H1 (cell line): Measurements from ENCODE around the gene ZRANB1. TPM values are rescaled to one million over a fixed set of nuclear protein-coding genes. Genes with fewer than 3 reads are reported as not detected.
A peak's percentile ranks its signal among the peaks of the same experiment; 100 is the strongest.

Experiments
- CTCF ChIA-PET: fragments of 300-600 bp; sonication (Branson Sonifier 250); formaldehyde crosslinking; loops from one replicate; lab custom pipeline; 2021; ENCODE audit not compliant: partially characterized antibody; lab: Charles Lee
- POLR2A ChIA-PET: fragments of 300-600 bp; sonication (Branson Sonifier 250); formaldehyde crosslinking; loops from one replicate; lab custom pipeline; 2021; ENCODE audit warnings: inconsistent platforms; ENCODE audit not compliant: partially characterized antibody; lab: Charles Lee
- DNase-seq, 2 experiments: peaks; one replicate each; pipeline versions ENCODE4 v3.0.0 to v3.0.0-alpha.2; 2010 to 2022; ENCODE audit warnings: low spot score in 2 of 2, low read depth in 1 of 2, mixed read lengths in 1 of 2
- FAIRE-seq: peaks from 2 replicates; lab custom pipeline; 2011; peaks lifted over from hg19 to GRCh38; lab: Jason Lieb, UNC
- H2AFZ ChIP-seq: 2 replicates; pipeline ENCODE4 v1.8.1; 2012; ENCODE audit warnings: low read length, inconsistent platforms
- H2AK5ac ChIP-seq: 2 replicates; pipeline ENCODE4 v1.6.1; 2013; ENCODE audit warnings: low read depth, low read length
- H2BK120ac ChIP-seq: replicated peaks from 2 replicates; pipeline ENCODE3; 2013; ENCODE audit warnings: low read depth, low read length, inconsistent platforms
- H2BK12ac ChIP-seq: 2 replicates; pipeline ENCODE4 v1.6.1; 2013; ENCODE audit warnings: low read depth, low read length
- H2BK15ac ChIP-seq: 2 replicates; pipeline ENCODE4 v1.6.1; 2013; ENCODE audit warnings: low read length
- H2BK20ac ChIP-seq: 2 replicates; pipeline ENCODE4 v1.6.1; 2013; ENCODE audit warnings: low read length
- H2BK5ac ChIP-seq: 2 replicates; pipeline ENCODE4 v1.6.1; 2013; ENCODE audit warnings: low read depth, low read length
- H3K14ac ChIP-seq: 2 replicates; pipeline ENCODE4 v1.6.1; 2013; ENCODE audit warnings: inconsistent platforms; ENCODE audit not compliant: insufficient read length
- H3K18ac ChIP-seq: 2 replicates; pipeline ENCODE4 v1.6.1; 2013; ENCODE audit warnings: low read length; ENCODE audit errors: extremely low read depth
- H3K23ac ChIP-seq: 2 replicates; pipeline ENCODE4 v1.6.1; 2013; ENCODE audit warnings: inconsistent platforms; ENCODE audit not compliant: insufficient read length
- H3K23me2 ChIP-seq: 2 replicates; pipeline ENCODE4 v1.6.1; 2013; ENCODE audit warnings: low read depth, low read length
- H3K27ac ChIP-seq: 2 replicates; pipeline ENCODE4 v1.6.1; 2011; ENCODE audit warnings: low read depth, low read length, inconsistent platforms
- H3K27me3 ChIP-seq, 4 experiments: replicated peaks in 1 of 4; 1 replicate in 1 of 4; 2 replicates in 3 of 4; pipeline versions ENCODE4 v1.6.1 to v1.8.1; 2011 to 2013; ENCODE audit warnings: low read length in 3 of 4, mild to moderate bottlenecking in 3 of 4, inconsistent platforms in 2 of 4, mixed read lengths in 2 of 4, moderate library complexity in 1 of 4; ENCODE audit not compliant: control insufficient read depth in 3 of 4, insufficient read depth in 3 of 4; ENCODE audit errors: extremely low read depth in 1 of 4
- H3K36me3 ChIP-seq, 4 experiments: 2 replicates each; pipeline versions ENCODE4 v1.6.1 to v1.8.1; 2011 to 2013; ENCODE audit warnings: mild to moderate bottlenecking in 4 of 4, low read length in 3 of 4, moderate library complexity in 2 of 4, control low read depth in 1 of 4, inconsistent platforms in 1 of 4; ENCODE audit not compliant: insufficient read depth in 4 of 4, control insufficient read depth in 2 of 4
- H3K4ac ChIP-seq: replicated peaks from 2 replicates; pipeline ENCODE3; 2013; ENCODE audit warnings: low read length, low read depth, mixed read lengths, inconsistent platforms; ENCODE audit not compliant: insufficient read length
- H3K4me1 ChIP-seq, 4 experiments: replicated peaks in 1 of 4; 1 replicate in 1 of 4; 2 replicates in 3 of 4; pipeline versions ENCODE4 v1.6.1 to v1.8.1; 2011 to 2013; ENCODE audit warnings: low read length in 3 of 4, inconsistent platforms in 2 of 4, mixed read lengths in 1 of 4; ENCODE audit not compliant: insufficient read depth in 4 of 4, control insufficient read depth in 3 of 4
- H3K4me2 ChIP-seq, 2 experiments: 2 replicates each; pipeline versions ENCODE4 v1.6.1 to v1.8.1; 2011 to 2013; ENCODE audit warnings: low read depth in 2 of 2, low read length in 2 of 2, control low read depth in 1 of 2, inconsistent platforms in 1 of 2, mild to moderate bottlenecking in 1 of 2; ENCODE audit not compliant: insufficient read depth in 1 of 2
- H3K4me3 ChIP-seq, 4 experiments: fragments of 200-600, 300-600 bp in 1 of 4; sonication (generic), shearing (Covaris generic), sonication (Bioruptor Twin) in 1 of 4; 2 replicates each; pipeline versions ENCODE4 v1.5.1 to v1.8.1; 2011 to 2016; ENCODE audit warnings: low read length in 4 of 4, low read depth in 3 of 4, control low read depth in 2 of 4, inconsistent platforms in 2 of 4, mild to moderate bottlenecking in 2 of 4, mixed read lengths in 1 of 4, moderate library complexity in 1 of 4; ENCODE audit not compliant: insufficient read depth in 2 of 4; ENCODE audit errors: extremely low read depth in 1 of 4
- H3K56ac ChIP-seq: replicated peaks from 2 replicates; pipeline ENCODE3; 2013; ENCODE audit warnings: low read depth, mild to moderate bottlenecking, mixed read lengths, low read length, inconsistent platforms; ENCODE audit not compliant: insufficient read length
- H3K79me1 ChIP-seq: 2 replicates; pipeline ENCODE4 v1.6.1; 2013; ENCODE audit warnings: low read depth, low read length, control low read depth
- H3K79me2 ChIP-seq, 2 experiments: 2 replicates each; pipeline versions ENCODE4 v1.6.1 to v1.8.1; 2012 to 2013; ENCODE audit warnings: low read length in 2 of 2, mild to moderate bottlenecking in 2 of 2, inconsistent platforms in 1 of 2; ENCODE audit not compliant: insufficient read depth in 2 of 2, control insufficient read depth in 1 of 2
- H3K9ac ChIP-seq, 4 experiments: replicated peaks in 1 of 4; 1 replicate in 1 of 4; 2 replicates in 3 of 4; pipeline versions ENCODE4 v1.6.1 to v1.8.1; 2011 to 2013; ENCODE audit warnings: low read depth in 3 of 4, low read length in 3 of 4, control low read depth in 2 of 4, mild to moderate bottlenecking in 2 of 4, moderate library complexity in 2 of 4, inconsistent platforms in 1 of 4; ENCODE audit errors: extremely low read depth in 1 of 4
- H3K9me3 ChIP-seq, 2 experiments: 2 replicates each; pipeline versions ENCODE4 v1.6.1 to v1.8.1; 2012 to 2013; ENCODE audit warnings: mild to moderate bottlenecking in 2 of 2, moderate library complexity in 2 of 2, control low read depth in 1 of 2, inconsistent platforms in 1 of 2, low read depth in 1 of 2, low read length in 1 of 2, mixed read lengths in 1 of 2; ENCODE audit not compliant: insufficient read depth in 2 of 2
- H4K20me1 ChIP-seq, 2 experiments: replicated peaks in 1 of 2; 2 replicates each; pipeline versions ENCODE3 to v1.8.1; 2011 to 2013; ENCODE audit warnings: inconsistent platforms in 2 of 2, low read length in 2 of 2, mild to moderate bottlenecking in 1 of 2; ENCODE audit not compliant: insufficient read depth in 2 of 2, control insufficient read depth in 1 of 2
- H4K5ac ChIP-seq: 2 replicates; pipeline ENCODE4 v1.6.1; 2013; ENCODE audit warnings: low read length, low read depth, mixed read lengths, inconsistent platforms; ENCODE audit not compliant: insufficient read length
- H4K8ac ChIP-seq: 2 replicates; pipeline ENCODE4 v1.8.0; 2013; ENCODE audit warnings: mild to moderate bottlenecking, moderate library complexity, low read length, inconsistent platforms; ENCODE audit not compliant: insufficient read depth; ENCODE audit errors: extremely low read depth
- H4K91ac ChIP-seq: replicated peaks from 2 replicates; pipeline ENCODE3; 2013; ENCODE audit warnings: low read length, mixed read lengths, inconsistent platforms; ENCODE audit not compliant: insufficient read length
- POLR2A ChIP-seq, 2 experiments: IDR thresholded peaks; 1 replicate in 1 of 2; 2 replicates in 1 of 2; pipeline ENCODE4 v1.6.1; 2011; ENCODE audit warnings: low read depth in 2 of 2, low read length in 2 of 2, mild to moderate bottlenecking in 2 of 2; ENCODE audit errors: control extremely low read depth in 1 of 2
- SRF ChIP-seq: IDR thresholded peaks from 2 replicates; pipeline ENCODE4 v1.6.1; 2011; ENCODE audit warnings: mild to moderate bottlenecking, low read depth, low read length, moderate library complexity
- WGBS, 2 experiments: shearing (Covaris generic) in 1 of 2; methylation state at CpG; one replicate each; pipeline versions ENCODE4 v1.1.6 to v1.1.7; 2013 to 2015; ENCODE audit warnings: low lambda C conversion rate in 2 of 2, mixed read lengths in 2 of 2, inconsistent platforms in 1 of 2, low coverage in 1 of 2, missing lambda C conversion rate in 1 of 2; ENCODE audit not compliant: insufficient replicate concordance in 2 of 2, insufficient coverage in 1 of 2, insufficient read length in 1 of 2; ENCODE audit errors: extremely low coverage in 1 of 2, missing lambda C conversion rate in 1 of 2; 5-methylcytosine and 5-hydroxymethylcytosine counted together
- polyA plus RNA-seq, 7 experiments: library from polyadenylated mRNA; depleted of rRNA in 3 of 7; stranded (reverse) in 5 of 7; unstranded in 2 of 7; fragments of >200 nt in 5 of 7; fragments of 200-250 nt in 2 of 7; gene quantifications; 1 replicate in 5 of 7; 2 replicates in 1 of 7; 4 replicates in 1 of 7; pipeline versions ENCODE4 v1.2.1 to v1.2.3, GENCODE V29; 2011 to 2013; ENCODE audit warnings: missing spikeins in 2 of 7, mixed read lengths in 2 of 7
- total RNA-seq: library from RNA; stranded (reverse); fragmentation: NEBNext Ultra II Directional; extraction: Animal tissue kit (Norgen Biotek cat#: 25700); gene quantifications from 2 replicates; pipeline ENCODE4 v1.2.1, GENCODE V29; 2021

The ZRANB1 gene
- total and polyA plus RNA-seq, 2 of the 8 experiments (the other 6 are each of a cell fraction or from before 2014, with no cell fraction given): 6.1 to 19.9 TPM

- Histone ChIP-seq H3K27ac (no peak overlapping the region), H2BK5ac (no peak overlapping the region), H2BK120ac (no peak overlapping the region), H3K23ac (no peak overlapping the region), H3K36me3 (peaks cover 4 to 68% (median 23%) of the 10 kb centered on the region in 4 experiments), H3K4me3 (no peak overlapping the region), H4K20me1 (peaks cover 5 to 8% of the 10 kb centered on the region in 2 experiments), H3K9ac (no peak overlapping the region), H3K23me2 (no peaks in the 10 kb centered on the region), H2BK15ac (no peak overlapping the region), H3K4me2 (no peak overlapping the region), H3K9me3 (no peaks in the 10 kb centered on the region), H2BK12ac (no peak overlapping the region), H2BK20ac (no peak overlapping the region), H4K8ac (no peak overlapping the region), H3K56ac (no peak overlapping the region), H3K4ac (no peak overlapping the region), H4K91ac (no peak overlapping the region), H3K14ac (no peak overlapping the region), H2AK5ac (no peak overlapping the region), H3K79me1 (no peaks in the 10 kb centered on the region), H3K79me2 (peaks cover 0 to 9% of the 10 kb centered on the region in 2 experiments; a peak in 2 of 4 replicates), H2AFZ (no peak overlapping the region), H3K27me3 (no peaks in the 10 kb centered on the region), H3K4me1 (no peaks in the 10 kb centered on the region), H3K18ac (no peak overlapping the region), H4K5ac (no peak overlapping the region)
- ChIA-PET POLR2A (interaction anchor here (1.2 to 1.4 kb wide), 2 partner anchors 8 to 52 kb away, joined by 3 to 4 read pairs; no protein-coding TSS in a partner anchor), CTCF (interaction anchor here (1.0 to 3.4 kb wide), 2 partner anchors 8 to 55 kb away, joined by 3 to 12 read pairs; no protein-coding TSS in a partner anchor)
- no peak for DNase-seq
- FAIRE-seq: no peak
- 81% methylated on average over 1 of the region's 1 CpG; no CpG with 5 or more reads in 1 of the 2 experiments for WGBS, 2 experiments
- TF ChIP-seq SRF (no peak), POLR2A (IDR thresholded peaks at IDR 0.05; ENCODE audit: control extremely low read depth in 1 of 2, low read depth in 2 of 2, low read length in 2 of 2) (peak in 1 of 2 experiments; percentile 5; a peak in 1 of 3 replicates)
These were observed 42.5 kb downstream of the ZRANB1 start for GRCh38 chr10:124984376-124984775.
